ENCODE measurements around the gene ARHGEF2.
A peak's percentile ranks its signal among the peaks of the same experiment; 100 is the strongest.

Gene ARHGEF2

DNA sequence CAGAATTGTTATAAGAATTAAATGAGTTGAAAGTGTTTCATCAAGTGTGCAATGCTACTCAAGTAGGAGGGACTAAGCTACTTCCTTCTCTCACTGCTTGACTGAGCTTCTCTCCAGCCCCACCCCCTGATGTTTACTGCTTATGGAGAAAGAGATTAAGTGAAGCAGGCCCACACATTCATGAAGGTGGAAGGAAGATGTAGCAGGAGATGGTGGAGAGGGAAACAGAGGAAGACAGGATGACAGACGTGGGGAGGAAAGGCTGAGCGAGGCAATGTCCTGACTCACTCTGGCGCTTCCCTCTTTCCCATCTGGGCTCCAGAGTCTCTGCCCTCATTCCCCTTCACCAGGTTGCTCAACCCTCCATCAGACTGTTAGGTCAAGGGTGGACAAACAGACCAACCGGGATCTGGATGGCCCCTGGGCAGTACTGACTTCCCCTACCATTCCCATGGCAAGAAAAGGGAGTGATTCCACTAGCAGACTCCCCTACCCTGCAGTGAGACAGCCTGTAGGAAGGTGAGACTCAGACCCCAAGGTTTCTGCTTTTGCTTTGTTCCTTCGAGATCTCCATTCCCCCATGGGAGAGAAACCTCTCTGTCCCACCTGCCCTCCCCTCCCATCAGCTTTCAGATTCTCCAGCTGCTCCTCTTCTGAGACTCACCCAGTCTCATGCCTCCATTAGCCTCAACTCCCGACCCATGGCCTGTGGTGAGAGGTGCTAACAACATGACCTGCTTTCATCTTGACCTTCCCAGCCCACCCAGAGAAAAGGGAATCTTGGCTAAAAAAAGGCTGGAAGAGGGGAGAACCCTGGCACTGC lies 3.1 kb upstream of the ARHGEF2 start:
- peak overlapping the region; percentile 18 for H3K4me3 ChIP-seq (ENCODE audit: low read depth, low read length)
- TF ChIP-seq, protein P1, sequence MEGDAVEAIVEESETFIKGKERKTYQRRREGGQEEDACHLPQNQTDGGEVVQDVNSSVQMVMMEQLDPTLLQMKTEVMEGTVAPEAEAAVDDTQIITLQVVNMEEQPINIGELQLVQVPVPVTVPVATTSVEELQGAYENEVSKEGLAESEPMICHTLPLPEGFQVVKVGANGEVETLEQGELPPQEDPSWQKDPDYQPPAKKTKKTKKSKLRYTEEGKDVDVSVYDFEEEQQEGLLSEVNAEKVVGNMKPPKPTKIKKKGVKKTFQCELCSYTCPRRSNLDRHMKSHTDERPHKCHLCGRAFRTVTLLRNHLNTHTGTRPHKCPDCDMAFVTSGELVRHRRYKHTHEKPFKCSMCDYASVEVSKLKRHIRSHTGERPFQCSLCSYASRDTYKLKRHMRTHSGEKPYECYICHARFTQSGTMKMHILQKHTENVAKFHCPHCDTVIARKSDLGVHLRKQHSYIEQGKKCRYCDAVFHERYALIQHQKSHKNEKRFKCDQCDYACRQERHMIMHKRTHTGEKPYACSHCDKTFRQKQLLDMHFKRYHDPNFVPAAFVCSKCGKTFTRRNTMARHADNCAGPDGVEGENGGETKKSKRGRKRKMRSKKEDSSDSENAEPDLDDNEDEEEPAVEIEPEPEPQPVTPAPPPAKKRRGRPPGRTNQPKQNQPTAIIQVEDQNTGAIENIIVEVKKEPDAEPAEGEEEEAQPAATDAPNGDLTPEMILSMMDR (IDR thresholded peaks at IDR 0.05; ENCODE audit: borderline replicate concordance, insufficient read depth, low read depth, low read length), result no peak

DNA sequence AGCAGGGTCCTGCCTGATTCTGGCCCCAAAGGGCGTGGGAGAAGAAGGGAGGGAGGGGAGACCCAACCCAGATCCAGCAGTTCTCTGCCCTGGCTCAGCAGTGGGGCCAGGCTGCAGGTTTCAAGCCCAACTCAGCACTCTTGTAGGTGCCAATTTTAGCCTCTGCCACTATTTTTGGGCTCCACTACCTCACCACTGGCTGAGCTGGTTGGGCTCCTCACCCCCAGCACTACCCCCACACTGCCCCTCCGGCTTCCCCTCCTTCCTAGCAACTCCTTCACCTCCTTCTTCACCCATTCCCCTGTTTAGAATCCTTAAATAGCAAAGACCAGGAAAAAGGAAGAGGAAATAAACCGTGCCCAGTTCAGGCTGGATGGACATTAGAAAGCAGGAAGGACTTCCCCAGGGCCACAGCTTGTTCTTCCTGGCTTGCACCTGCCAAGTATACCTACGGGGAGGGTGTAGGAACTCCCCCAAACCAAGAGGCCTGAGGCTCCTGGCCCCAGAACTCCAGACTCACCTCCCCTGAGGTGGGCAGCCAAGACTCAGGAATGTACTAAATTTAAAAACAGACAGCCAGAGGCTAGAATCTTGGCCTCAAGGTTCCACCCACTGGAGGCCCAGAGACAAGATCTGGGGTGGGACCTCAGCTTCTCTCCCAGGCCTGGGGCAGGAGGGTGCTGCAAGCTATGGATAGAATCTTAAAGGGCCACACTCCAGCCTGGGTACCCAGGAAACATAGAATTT lies 1.4 kb upstream of the ARHGEF2 start:
- TF ChIP-seq, protein P1 (IDR thresholded peaks at IDR 0.05; ENCODE audit: borderline replicate concordance, insufficient read depth, low read depth, low read length), result no peak

GRCh38 chr1:155978973-155979429 lies 654 bp upstream of the ARHGEF2 start:
- peak overlapping the region; percentile 96 for H3K4me3 ChIP-seq (ENCODE audit: low read depth, low read length)
- TF ChIP-seq, protein P1 (IDR thresholded peaks at IDR 0.05; ENCODE audit: borderline replicate concordance, insufficient read depth, low read depth, low read length), result no peak

More for the DNA sequence above, 1.4 kb upstream of the ARHGEF2 start:
- peak overlapping the region; percentile 96 for H3K4me3 ChIP-seq (ENCODE audit: low read depth, low read length)

GRCh38 chr1:155977690-155978324 lies 540 bp downstream of the ARHGEF2 start:
- TF ChIP-seq, protein P1 (IDR thresholded peaks at IDR 0.05; ENCODE audit: borderline replicate concordance, insufficient read depth, low read depth, low read length), result no peak
- H3K4me3 ChIP-seq (ENCODE audit: low read depth, low read length), result peak overlapping the region; percentile 96

DNA sequence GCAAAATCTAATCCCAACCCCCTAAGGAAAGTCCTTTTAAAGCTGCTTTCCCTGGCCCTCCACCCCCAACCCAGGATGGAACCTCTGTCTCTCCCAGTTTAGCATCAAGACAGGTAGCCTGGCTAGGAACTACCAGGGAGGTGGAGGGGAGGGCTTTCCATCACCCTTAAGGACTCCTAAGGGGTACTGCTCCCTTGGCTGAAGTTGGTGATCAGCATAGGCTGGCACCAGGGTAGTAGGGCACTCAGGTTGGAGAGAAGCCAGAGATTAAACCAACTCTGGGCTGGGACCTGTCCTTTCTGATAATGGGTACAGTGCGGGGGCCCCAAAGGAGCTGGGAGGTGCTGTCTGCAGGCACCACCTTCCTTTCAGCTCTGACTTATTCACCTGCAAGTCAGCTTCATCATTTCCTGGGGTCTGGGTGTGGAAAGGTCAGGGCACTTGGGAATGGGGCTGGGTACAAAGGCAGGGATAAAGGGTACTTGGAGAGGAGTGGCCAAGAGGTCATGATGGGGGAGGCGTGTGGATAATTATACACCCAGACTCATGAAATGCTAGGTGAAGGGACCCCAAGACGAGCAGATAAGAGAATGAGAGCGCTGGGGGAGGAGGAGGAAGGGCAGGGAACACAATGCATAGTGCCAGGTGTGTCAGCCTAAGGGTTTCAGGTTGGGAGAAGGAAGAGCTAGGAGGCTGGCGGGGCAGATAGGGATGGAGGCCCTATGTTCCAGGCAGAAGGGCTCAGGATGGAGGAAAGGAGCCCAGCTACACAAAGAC lies 1.2 kb downstream of the ARHGEF2 start:
- TF ChIP-seq, protein P1 (IDR thresholded peaks at IDR 0.05; ENCODE audit: borderline replicate concordance, insufficient read depth, low read depth, low read length), result no peak
- H3K4me3 ChIP-seq (ENCODE audit: low read depth, low read length), result peak overlapping the region; percentile 96

DNA sequence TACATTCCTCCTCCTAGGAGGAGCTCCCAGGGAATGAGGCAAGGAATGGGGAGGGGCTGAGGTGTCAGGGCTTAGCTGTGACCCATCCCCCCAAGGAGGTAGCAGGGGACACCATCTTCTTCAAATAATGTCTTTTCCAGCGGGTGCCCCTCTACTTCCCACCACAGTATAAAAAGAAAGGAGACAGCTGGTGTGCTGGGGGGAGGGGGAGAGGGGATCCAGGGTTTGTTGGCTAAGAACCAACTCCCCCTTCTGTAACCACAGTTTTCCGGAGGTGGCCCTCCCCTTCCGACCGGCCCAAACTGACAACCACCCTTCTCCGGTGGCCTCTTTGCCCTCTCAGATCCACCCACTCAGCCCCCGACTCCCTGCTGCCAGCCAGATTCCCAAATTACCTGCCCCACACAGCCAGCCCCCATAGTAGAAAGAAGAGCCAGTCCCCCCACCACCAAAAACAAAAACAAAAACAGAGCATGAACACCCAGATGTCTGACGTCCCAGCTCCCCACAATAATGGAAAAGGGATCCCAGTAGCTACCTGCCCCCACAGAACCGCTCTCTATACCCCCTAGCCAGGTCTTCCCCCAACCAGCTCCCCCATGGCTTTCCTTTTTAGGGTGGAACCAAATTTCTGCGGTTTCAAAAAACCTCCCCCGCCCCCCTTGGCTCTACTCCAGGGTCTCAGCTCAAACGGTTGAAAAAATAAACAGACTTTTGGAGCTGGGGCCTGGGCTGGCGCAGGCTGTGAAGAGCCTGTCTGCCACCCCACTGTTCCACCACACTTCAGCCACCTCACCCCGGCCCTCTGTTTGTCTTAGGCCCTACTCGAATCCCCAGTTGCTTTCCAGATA lies 2.1 kb downstream of the ARHGEF2 start:
- peak overlapping the region; percentile 96 for H3K4me3 ChIP-seq (ENCODE audit: low read depth, low read length)
- TF ChIP-seq, protein P1 (IDR thresholded peaks at IDR 0.05; ENCODE audit: borderline replicate concordance, insufficient read depth, low read depth, low read length), result no peak
